ENCODE results near the gene ZNF280D.
A peak's percentile ranks its signal among the peaks of the same experiment; 100 is the strongest.

The ZNF280D gene

DNA sequence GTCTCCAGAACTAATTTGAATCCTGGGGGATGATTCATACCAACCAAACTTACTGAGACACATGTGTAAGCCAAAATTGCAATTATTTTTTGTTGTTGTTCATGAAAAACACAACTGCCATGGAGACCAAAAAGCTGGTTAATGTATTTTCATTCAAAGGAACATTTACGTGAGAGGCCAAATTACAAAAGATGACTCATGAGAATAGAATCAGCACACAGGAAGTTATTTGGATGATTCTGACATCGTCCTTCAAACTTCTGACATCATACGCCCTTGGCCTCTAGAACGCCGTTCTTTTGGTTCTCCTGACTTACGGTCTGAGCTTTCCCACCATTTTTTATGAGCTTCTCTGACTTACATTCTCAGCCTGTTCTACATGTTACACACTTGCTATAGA is 3.0 kb upstream of the ZNF280D start:
- no peak overlapping the region for H3K4me3 ChIP-seq (ENCODE audit: low read depth, low read length)
- TF ChIP-seq, protein P1, sequence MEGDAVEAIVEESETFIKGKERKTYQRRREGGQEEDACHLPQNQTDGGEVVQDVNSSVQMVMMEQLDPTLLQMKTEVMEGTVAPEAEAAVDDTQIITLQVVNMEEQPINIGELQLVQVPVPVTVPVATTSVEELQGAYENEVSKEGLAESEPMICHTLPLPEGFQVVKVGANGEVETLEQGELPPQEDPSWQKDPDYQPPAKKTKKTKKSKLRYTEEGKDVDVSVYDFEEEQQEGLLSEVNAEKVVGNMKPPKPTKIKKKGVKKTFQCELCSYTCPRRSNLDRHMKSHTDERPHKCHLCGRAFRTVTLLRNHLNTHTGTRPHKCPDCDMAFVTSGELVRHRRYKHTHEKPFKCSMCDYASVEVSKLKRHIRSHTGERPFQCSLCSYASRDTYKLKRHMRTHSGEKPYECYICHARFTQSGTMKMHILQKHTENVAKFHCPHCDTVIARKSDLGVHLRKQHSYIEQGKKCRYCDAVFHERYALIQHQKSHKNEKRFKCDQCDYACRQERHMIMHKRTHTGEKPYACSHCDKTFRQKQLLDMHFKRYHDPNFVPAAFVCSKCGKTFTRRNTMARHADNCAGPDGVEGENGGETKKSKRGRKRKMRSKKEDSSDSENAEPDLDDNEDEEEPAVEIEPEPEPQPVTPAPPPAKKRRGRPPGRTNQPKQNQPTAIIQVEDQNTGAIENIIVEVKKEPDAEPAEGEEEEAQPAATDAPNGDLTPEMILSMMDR (IDR thresholded peaks at IDR 0.05; ENCODE audit: borderline replicate concordance, insufficient read depth, low read depth, low read length): no peak

DNA sequence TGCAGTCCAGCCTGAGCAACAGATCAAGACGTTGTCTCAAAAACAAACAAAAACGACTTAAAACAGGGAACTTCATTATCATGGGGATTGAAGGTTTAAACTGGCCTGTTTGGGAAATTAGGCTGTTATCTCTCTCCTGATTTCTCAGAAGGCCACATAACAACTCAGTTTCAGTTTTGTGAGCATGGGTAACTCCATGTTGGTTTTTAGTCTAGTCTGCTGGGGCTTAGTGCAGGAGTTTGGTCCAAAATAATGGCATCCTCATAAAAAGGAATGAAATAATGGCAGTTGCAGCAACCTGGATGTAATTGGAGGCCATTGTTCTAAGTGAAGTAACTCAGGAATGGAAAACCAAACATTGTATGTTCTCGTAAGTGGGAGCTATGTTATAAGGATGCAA is 2.3 kb upstream of the ZNF280D start:
- H3K4me3 ChIP-seq (ENCODE audit: low read depth, low read length): no peak overlapping the region
- TF ChIP-seq, protein P1 (IDR thresholded peaks at IDR 0.05; ENCODE audit: borderline replicate concordance, insufficient read depth, low read depth, low read length): no peak

DNA sequence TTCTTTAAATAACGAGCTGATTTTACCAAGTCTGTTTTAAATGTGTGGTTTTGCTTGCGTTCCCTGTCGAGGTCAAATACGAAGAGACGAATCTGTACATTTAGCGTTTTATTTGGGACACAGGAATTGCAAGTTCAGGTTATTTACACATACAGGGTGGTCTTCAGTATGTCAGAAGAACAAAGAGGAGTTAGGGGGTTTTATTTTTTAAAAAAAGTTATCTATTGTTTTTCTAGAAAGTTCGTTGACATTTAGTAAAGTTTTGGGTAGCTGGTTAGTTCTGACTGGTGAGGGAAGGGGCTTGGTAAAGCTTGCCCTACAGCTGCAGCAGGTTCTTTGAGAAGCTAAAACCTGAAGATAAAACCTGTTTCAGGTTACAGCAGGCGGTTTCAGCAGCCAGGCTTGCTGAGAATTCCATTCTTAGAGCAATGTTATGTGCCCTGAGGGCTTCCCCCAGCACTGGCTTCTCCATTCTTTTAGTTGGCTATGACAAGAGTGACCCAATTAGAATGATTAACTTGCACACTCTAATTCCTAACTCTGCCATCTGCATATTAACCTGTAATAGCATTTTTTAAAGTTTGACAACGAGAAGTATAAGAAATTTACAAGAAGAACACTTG is 815 bp upstream of the ZNF280D start:
- no peak overlapping the region for H3K4me3 ChIP-seq (ENCODE audit: low read depth, low read length)
- TF ChIP-seq, protein P1 (IDR thresholded peaks at IDR 0.05; ENCODE audit: borderline replicate concordance, insufficient read depth, low read depth, low read length): no peak

GRCh38 chr15:56732886-56733135 is 498 bp downstream of the ZNF280D start:
- TF ChIP-seq, protein P1 (IDR thresholded peaks at IDR 0.05; ENCODE audit: borderline replicate concordance, insufficient read depth, low read depth, low read length): no peak
- H3K4me3 ChIP-seq (ENCODE audit: low read depth, low read length): peak overlapping the region; percentile 72

DNA sequence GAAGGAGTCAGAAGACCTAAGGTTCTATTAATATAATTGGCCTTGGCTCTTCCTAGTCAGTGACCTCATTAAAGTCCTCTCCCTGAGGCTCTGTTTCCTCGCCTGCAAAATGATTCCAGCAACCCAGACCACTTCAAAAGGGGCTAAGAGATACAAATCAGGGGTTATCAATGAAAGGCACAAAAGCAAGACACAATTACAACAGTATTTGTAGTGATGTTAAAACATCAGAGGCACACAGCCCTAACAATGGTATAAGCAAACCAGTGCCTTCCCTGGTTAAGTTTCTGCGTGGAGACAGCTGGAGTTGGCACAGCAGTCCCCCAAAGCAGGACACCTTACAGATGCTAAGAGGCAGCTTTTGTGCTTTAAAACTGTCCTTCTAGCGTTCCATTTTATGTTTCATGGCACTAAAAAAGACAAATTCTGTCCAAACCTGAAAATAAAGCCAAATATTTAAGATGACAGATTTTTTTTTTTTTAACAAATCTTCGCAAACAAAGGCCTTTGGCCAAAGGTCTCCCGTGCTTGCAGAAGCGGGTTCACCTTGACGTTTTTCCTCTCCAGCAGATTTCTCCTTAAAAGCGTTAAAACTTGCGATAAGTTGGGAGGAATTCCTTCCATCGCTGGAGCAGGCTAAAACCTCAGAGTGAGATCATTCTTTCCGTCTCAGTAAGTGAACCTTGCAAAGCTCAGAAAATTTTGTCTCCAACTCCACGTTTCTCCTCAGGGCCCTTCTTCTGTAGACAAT is 999 bp downstream of the ZNF280D start:
- TF ChIP-seq, protein P1 (IDR thresholded peaks at IDR 0.05; ENCODE audit: borderline replicate concordance, insufficient read depth, low read depth, low read length): no peak
- H3K4me3 ChIP-seq (ENCODE audit: low read depth, low read length): peak overlapping the region; percentile 72

DNA sequence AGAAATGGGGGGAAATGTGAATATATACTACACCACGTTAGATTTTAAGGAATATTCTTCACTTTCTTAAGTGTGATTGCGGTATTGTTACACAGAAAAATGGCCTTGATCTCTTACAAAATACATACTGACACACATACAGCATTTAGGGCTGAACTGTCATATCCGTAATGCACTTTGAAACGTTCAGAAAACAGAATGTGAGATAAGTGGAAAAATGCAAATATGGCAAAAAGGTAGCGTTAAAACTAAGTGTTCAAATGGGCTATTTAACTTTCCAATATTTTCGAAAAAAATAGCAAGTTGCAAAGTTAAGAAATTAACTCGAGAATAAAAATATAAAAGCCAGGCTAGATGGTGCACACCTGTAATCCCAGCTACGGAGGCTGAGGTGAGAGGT is 1.8 kb downstream of the ZNF280D start:
- peak overlapping the region; percentile 72 for H3K4me3 ChIP-seq (ENCODE audit: low read depth, low read length)
- TF ChIP-seq, protein P1 (IDR thresholded peaks at IDR 0.05; ENCODE audit: borderline replicate concordance, insufficient read depth, low read depth, low read length): no peak

GRCh38 chr15:56729561-56729960 is 3.7 kb downstream of the ZNF280D start:
- TF ChIP-seq, protein P1 (IDR thresholded peaks at IDR 0.05; ENCODE audit: borderline replicate concordance, insufficient read depth, low read depth, low read length): no peak
- H3K4me3 ChIP-seq (ENCODE audit: low read depth, low read length): no peak overlapping the region
